GM12873 (cell line): Measurements from ENCODE around the gene IKZF1.
A peak's percentile ranks its signal among the peaks of the same experiment; 100 is the strongest.

Source experiments
- CTCF ChIP-seq: IDR thresholded peaks from 2 replicates; pipeline ENCODE4 v1.5.1; 2012; ENCODE audit warnings: low read depth, mild to moderate bottlenecking, moderate library complexity, low read length, control low read depth; ENCODE audit not compliant: insufficient read depth; ENCODE audit errors: missing control alignments

Gene IKZF1

GRCh38 chr7:50317221-50317678 lies 12.7 kb downstream of the IKZF1 start:
- peak; percentile 16 for TF ChIP-seq CTCF

- no peak for TF ChIP-seq CTCF
These were observed 13.5 kb downstream of the IKZF1 start for GRCh38 chr7:50317697-50318669.

GRCh38 chr7:50321487-50322067 lies 17.1 kb downstream of the IKZF1 start:
- no peak for TF ChIP-seq CTCF

GRCh38 chr7:50324113-50324512 lies 19.6 kb downstream of the IKZF1 start:
- no peak for TF ChIP-seq CTCF

- no peak for TF ChIP-seq CTCF
These were observed 22.9 kb downstream of the IKZF1 start for GRCh38 chr7:50327443-50327842.

- no peak for TF ChIP-seq CTCF
These were observed 25.3 kb downstream of the IKZF1 start for GRCh38 chr7:50329775-50330174.

- no peak for TF ChIP-seq CTCF
These were observed 25.7 kb downstream of the IKZF1 start for GRCh38 chr7:50330254-50330653.
